ENCODE measurements around the gene CBX4.
A peak's percentile ranks its signal among the peaks of the same experiment; 100 is the strongest.
"Not testable (repeated sequence)": the region's sequence is repeated elsewhere in the genome, so short reads cannot be mapped to it uniquely, and the experiment has no call there.

Gene CBX4

DNA sequence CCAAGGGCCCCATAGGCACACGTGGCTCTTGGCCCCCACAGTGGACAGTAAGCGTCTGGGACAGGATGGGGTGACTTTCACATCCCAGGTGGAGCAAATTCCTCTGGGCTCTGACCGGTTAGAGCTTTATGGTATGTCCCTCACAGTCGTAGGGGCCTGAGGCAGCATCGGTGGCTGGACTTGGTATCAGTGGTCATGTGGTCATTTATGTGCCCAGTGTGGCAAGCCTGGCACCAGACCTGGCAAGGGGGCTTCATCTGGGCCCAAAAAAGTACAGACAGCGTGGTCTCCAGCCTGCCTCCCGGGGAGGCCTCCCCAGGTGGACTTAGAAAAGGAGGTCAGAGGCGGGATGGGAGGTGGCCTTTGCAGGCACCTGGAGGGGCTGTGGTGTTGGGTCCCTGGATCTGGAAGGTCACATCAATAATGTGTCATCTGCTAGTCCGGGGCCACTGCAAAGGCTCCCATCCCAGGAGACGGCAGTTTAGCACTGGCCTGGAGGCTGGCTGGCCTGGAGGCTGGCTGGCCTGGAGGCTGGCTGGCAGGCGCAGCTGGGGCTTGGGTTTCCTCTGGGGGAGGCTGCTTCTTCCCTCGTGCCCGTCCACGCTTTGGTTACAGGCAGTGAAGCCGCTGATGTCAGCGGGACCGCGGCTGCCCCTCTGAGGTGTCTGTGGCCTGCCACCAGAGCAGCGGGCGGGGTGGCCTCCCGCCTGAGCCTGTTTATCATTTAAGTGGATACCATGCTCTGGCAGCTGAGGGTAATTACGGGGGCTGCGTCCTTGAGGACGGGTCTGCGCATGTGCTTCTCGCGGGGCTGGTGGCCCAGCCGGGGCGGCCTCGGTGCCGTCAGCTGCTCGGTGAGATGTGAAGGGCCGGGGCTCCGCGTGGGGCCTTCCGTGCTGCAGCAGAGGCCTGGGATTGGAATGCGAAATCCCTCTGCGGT is 20.7 kb upstream of the CBX4 start:
- peak; percentile 90 for DNase-seq

GRCh38 chr17:79857095-79857494 is 17.9 kb upstream of the CBX4 start:
- no peak for DNase-seq

GRCh38 chr17:79855331-79856124 is 16.3 kb upstream of the CBX4 start:
- DNase-seq, result no peak

- no peak for DNase-seq
Measured at GRCh38 chr17:79854080-79855060, 15.1 kb upstream of the CBX4 start.

GRCh38 chr17:79853168-79853567 is 13.9 kb upstream of the CBX4 start:
- not testable (repeated sequence) for DNase-seq

DNA sequence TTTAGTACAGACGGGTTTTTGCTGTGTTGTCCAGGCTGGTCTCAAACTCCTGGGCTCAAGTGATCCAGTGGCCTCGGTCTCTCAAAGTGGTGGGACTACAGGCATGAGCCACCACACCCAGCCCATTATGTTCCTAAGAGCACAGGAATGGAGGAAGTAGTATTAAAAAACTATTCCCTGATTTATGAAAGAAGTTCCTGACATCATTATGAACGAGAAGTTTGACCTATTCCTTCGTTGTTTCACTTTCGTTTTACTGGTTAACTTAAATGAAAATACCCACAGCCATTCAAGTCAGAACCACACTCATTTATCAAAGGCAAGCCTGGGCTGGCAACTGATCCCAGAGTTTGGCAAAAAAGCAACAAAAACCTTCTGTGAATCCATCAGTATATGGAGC is 13.5 kb upstream of the CBX4 start:
- no peak for DNase-seq

DNA sequence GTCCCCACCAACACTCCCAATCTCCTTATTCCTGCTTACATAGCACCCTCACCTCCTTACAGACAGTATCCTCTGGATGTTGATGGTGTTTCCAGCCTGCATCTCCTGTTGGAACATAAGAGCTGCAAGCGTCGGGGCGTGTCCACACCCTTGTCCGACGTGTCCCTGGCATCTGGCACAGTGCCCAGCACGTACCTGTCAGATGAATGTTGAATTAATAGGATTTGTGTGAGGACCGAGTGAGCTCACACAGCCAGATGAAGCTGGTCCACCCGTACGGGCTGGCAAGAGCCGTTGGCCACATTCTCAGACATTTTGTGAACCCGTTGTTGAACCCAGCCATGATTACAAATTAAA is 12.2 kb upstream of the CBX4 start:
- DNase-seq, result no peak

- DNase-seq, result peak; percentile 1
Measured at GRCh38 chr17:79850571-79851460, 11.6 kb upstream of the CBX4 start.

GRCh38 chr17:79849953-79850352 is 10.7 kb upstream of the CBX4 start:
- DNase-seq, result peak; percentile 38

GRCh38 chr17:79848370-79848766 is 9.1 kb upstream of the CBX4 start:
- DNase-seq, result peak; percentile 8

GRCh38 chr17:79847698-79848369 is 8.6 kb upstream of the CBX4 start:
- DNase-seq, result peak; percentile 4

- no peak for DNase-seq
Measured at GRCh38 chr17:79845601-79845949, 6.3 kb upstream of the CBX4 start.

- peak; percentile 63 for DNase-seq
Measured at GRCh38 chr17:79844869-79845600, 5.8 kb upstream of the CBX4 start.

DNA sequence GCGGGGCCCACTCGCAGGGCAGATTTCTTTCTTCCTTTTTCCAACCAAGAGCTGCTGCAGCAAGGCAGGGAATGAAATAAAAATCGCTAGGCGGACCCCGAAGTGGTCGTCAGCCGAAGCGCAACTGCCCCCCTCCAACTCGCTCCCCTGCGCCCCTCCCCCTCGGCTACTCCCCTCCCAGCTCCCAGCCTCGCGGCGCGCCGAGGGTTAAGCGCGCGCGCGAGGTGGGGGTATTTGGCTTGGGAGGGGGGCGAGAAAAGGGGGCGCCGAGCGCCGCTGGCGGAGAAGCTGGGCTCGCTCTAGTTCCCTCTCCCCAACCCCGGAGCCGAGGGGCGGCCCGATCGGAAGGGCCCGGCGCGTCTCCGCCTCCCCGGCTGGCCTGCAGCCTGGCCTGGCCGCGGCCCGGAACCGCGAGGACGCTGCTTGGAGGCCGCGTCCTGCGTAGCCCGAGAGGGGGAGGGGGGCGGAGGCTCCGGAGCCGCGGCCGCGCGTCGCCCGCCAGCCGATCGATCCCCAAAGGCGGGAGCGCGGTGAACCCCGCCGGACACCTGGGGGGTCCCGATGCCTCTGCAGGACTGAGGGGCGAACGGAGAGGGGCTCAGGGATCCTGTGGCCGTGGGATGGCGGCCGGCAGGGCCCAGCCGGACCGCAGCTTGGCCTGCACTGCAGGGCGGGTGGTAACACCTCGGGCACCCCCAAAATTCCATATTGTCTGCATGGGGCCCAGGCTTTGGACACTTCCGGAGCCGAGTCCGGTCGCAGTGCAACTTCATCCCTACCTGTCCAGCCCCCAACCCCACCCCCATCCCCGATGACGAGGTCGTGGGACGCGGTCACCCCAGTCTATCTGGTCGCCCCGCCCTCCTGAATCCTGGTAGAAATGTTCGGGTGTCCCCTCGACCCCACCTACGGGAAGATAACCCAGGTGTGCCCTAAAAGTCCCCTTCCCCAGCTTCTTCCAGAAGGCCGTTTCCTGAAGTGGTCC is 4.9 kb upstream of the CBX4 start:
- peak; percentile 88 for DNase-seq

DNA sequence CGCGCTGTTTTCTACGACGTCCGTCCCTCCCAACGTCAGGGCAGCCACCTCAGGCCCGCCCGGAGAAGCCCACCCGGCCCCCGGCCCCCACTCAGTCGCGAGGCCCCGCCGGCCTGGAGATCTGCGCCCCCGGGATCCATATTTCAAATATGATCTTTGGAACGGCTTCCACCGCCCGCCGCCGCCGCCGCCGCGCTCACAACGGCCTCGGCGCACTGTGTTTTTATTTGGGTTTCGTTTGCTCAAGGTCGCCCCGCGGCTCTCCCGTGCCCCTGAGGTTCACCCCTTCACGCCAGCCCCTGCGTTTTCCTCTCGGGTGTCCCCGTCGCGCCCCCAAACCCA is 4.2 kb upstream of the CBX4 start:
- DNase-seq, result no peak

DNA sequence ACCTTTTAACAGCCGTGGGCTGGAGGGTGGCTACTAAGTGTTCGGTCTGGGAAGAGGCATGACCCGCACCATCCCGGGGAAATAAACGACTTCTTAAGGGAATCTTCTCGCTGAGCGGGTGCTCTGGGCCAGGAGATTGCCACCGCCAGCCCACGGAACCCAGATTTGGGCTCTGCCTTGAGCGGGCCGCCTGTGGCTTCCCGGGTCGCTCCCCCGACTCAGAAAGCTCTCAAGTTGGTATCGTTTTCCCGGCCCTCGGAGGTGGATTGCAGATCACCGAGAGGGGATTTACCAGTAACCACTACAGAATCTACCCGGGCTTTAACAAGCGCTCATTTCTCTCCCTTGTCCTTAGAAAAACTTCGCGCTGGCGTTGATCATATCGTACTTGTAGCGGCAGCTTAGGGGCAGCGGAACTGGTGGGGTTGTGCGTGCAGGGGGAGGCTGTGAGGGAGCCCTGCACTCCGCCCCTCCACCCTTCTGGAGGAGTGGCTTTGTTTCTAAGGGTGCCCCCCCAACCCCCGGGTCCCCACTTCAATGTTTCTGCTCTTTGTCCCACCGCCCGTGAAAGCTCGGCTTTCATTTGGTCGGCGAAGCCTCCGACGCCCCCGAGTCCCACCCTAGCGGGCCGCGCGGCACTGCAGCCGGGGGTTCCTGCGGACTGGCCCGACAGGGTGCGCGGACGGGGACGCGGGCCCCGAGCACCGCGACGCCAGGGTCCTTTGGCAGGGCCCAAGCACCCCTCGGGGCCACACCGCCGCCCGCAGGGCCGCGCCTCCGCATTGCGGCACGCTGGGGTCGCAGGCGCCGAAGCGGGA is 3.6 kb upstream of the CBX4 start:
- peak; percentile 67 for DNase-seq

GRCh38 chr17:79842136-79842655 is 3.0 kb upstream of the CBX4 start:
- no peak for DNase-seq
